H1 (cell line): ENCODE data around the gene ZNF317. TPM values are rescaled to one million over a fixed set of nuclear protein-coding genes. Genes with fewer than 3 reads are reported as not detected.

Source experiments
- CTCF ChIA-PET: fragments of 300-600 bp; sonication (Branson Sonifier 250); formaldehyde crosslinking; loops from one replicate; lab custom pipeline; 2021; ENCODE audit not compliant: partially characterized antibody; lab: Charles Lee
- POLR2A ChIA-PET: fragments of 300-600 bp; sonication (Branson Sonifier 250); formaldehyde crosslinking; loops from one replicate; lab custom pipeline; 2021; ENCODE audit warnings: inconsistent platforms; ENCODE audit not compliant: partially characterized antibody; lab: Charles Lee
- DNase-seq, 2 experiments: peaks; one replicate each; pipeline versions ENCODE4 v3.0.0 to v3.0.0-alpha.2; 2010 to 2022; ENCODE audit warnings: low spot score in 2 of 2, low read depth in 1 of 2, mixed read lengths in 1 of 2
- FAIRE-seq: peaks from 2 replicates; lab custom pipeline; 2011; peaks lifted over from hg19 to GRCh38; lab: Jason Lieb, UNC
- H2AFZ ChIP-seq: 2 replicates; pipeline ENCODE4 v1.8.1; 2012; ENCODE audit warnings: low read length, inconsistent platforms
- H2AK5ac ChIP-seq: 2 replicates; pipeline ENCODE4 v1.6.1; 2013; ENCODE audit warnings: low read depth, low read length
- H2BK120ac ChIP-seq: replicated peaks from 2 replicates; pipeline ENCODE3; 2013; ENCODE audit warnings: low read depth, low read length, inconsistent platforms
- H2BK12ac ChIP-seq: 2 replicates; pipeline ENCODE4 v1.6.1; 2013; ENCODE audit warnings: low read depth, low read length
- H2BK15ac ChIP-seq: 2 replicates; pipeline ENCODE4 v1.6.1; 2013; ENCODE audit warnings: low read length
- H2BK20ac ChIP-seq: 2 replicates; pipeline ENCODE4 v1.6.1; 2013; ENCODE audit warnings: low read length
- H2BK5ac ChIP-seq: 2 replicates; pipeline ENCODE4 v1.6.1; 2013; ENCODE audit warnings: low read depth, low read length
- H3K14ac ChIP-seq: 2 replicates; pipeline ENCODE4 v1.6.1; 2013; ENCODE audit warnings: inconsistent platforms; ENCODE audit not compliant: insufficient read length
- H3K18ac ChIP-seq: 2 replicates; pipeline ENCODE4 v1.6.1; 2013; ENCODE audit warnings: low read length; ENCODE audit errors: extremely low read depth
- H3K23ac ChIP-seq: 2 replicates; pipeline ENCODE4 v1.6.1; 2013; ENCODE audit warnings: inconsistent platforms; ENCODE audit not compliant: insufficient read length
- H3K23me2 ChIP-seq: 2 replicates; pipeline ENCODE4 v1.6.1; 2013; ENCODE audit warnings: low read depth, low read length
- H3K27ac ChIP-seq: 2 replicates; pipeline ENCODE4 v1.6.1; 2011; ENCODE audit warnings: low read depth, low read length, inconsistent platforms
- H3K27me3 ChIP-seq, 4 experiments: replicated peaks in 1 of 4; 1 replicate in 1 of 4; 2 replicates in 3 of 4; pipeline versions ENCODE4 v1.6.1 to v1.8.1; 2011 to 2013; ENCODE audit warnings: low read length in 3 of 4, mild to moderate bottlenecking in 3 of 4, inconsistent platforms in 2 of 4, mixed read lengths in 2 of 4, moderate library complexity in 1 of 4; ENCODE audit not compliant: control insufficient read depth in 3 of 4, insufficient read depth in 3 of 4; ENCODE audit errors: extremely low read depth in 1 of 4
- H3K36me3 ChIP-seq, 4 experiments: 2 replicates each; pipeline versions ENCODE4 v1.6.1 to v1.8.1; 2011 to 2013; ENCODE audit warnings: mild to moderate bottlenecking in 4 of 4, low read length in 3 of 4, moderate library complexity in 2 of 4, control low read depth in 1 of 4, inconsistent platforms in 1 of 4; ENCODE audit not compliant: insufficient read depth in 4 of 4, control insufficient read depth in 2 of 4
- H3K4ac ChIP-seq: replicated peaks from 2 replicates; pipeline ENCODE3; 2013; ENCODE audit warnings: low read length, low read depth, mixed read lengths, inconsistent platforms; ENCODE audit not compliant: insufficient read length
- H3K4me1 ChIP-seq, 4 experiments: replicated peaks in 1 of 4; 1 replicate in 1 of 4; 2 replicates in 3 of 4; pipeline versions ENCODE4 v1.6.1 to v1.8.1; 2011 to 2013; ENCODE audit warnings: low read length in 3 of 4, inconsistent platforms in 2 of 4, mixed read lengths in 1 of 4; ENCODE audit not compliant: insufficient read depth in 4 of 4, control insufficient read depth in 3 of 4
- H3K4me2 ChIP-seq, 2 experiments: 2 replicates each; pipeline versions ENCODE4 v1.6.1 to v1.8.1; 2011 to 2013; ENCODE audit warnings: low read depth in 2 of 2, low read length in 2 of 2, control low read depth in 1 of 2, inconsistent platforms in 1 of 2, mild to moderate bottlenecking in 1 of 2; ENCODE audit not compliant: insufficient read depth in 1 of 2
- H3K4me3 ChIP-seq, 4 experiments: fragments of 200-600, 300-600 bp in 1 of 4; sonication (generic), shearing (Covaris generic), sonication (Bioruptor Twin) in 1 of 4; 2 replicates each; pipeline versions ENCODE4 v1.5.1 to v1.8.1; 2011 to 2016; ENCODE audit warnings: low read length in 4 of 4, low read depth in 3 of 4, control low read depth in 2 of 4, inconsistent platforms in 2 of 4, mild to moderate bottlenecking in 2 of 4, mixed read lengths in 1 of 4, moderate library complexity in 1 of 4; ENCODE audit not compliant: insufficient read depth in 2 of 4; ENCODE audit errors: extremely low read depth in 1 of 4
- H3K56ac ChIP-seq: replicated peaks from 2 replicates; pipeline ENCODE3; 2013; ENCODE audit warnings: low read depth, mild to moderate bottlenecking, mixed read lengths, low read length, inconsistent platforms; ENCODE audit not compliant: insufficient read length
- H3K79me1 ChIP-seq: 2 replicates; pipeline ENCODE4 v1.6.1; 2013; ENCODE audit warnings: low read depth, low read length, control low read depth
- H3K79me2 ChIP-seq, 2 experiments: 2 replicates each; pipeline versions ENCODE4 v1.6.1 to v1.8.1; 2012 to 2013; ENCODE audit warnings: low read length in 2 of 2, mild to moderate bottlenecking in 2 of 2, inconsistent platforms in 1 of 2; ENCODE audit not compliant: insufficient read depth in 2 of 2, control insufficient read depth in 1 of 2
- H3K9ac ChIP-seq, 4 experiments: replicated peaks in 1 of 4; 1 replicate in 1 of 4; 2 replicates in 3 of 4; pipeline versions ENCODE4 v1.6.1 to v1.8.1; 2011 to 2013; ENCODE audit warnings: low read depth in 3 of 4, low read length in 3 of 4, control low read depth in 2 of 4, mild to moderate bottlenecking in 2 of 4, moderate library complexity in 2 of 4, inconsistent platforms in 1 of 4; ENCODE audit errors: extremely low read depth in 1 of 4
- H3K9me3 ChIP-seq, 2 experiments: 2 replicates each; pipeline versions ENCODE4 v1.6.1 to v1.8.1; 2012 to 2013; ENCODE audit warnings: mild to moderate bottlenecking in 2 of 2, moderate library complexity in 2 of 2, control low read depth in 1 of 2, inconsistent platforms in 1 of 2, low read depth in 1 of 2, low read length in 1 of 2, mixed read lengths in 1 of 2; ENCODE audit not compliant: insufficient read depth in 2 of 2
- H4K20me1 ChIP-seq, 2 experiments: replicated peaks in 1 of 2; 2 replicates each; pipeline versions ENCODE3 to v1.8.1; 2011 to 2013; ENCODE audit warnings: inconsistent platforms in 2 of 2, low read length in 2 of 2, mild to moderate bottlenecking in 1 of 2; ENCODE audit not compliant: insufficient read depth in 2 of 2, control insufficient read depth in 1 of 2
- H4K5ac ChIP-seq: 2 replicates; pipeline ENCODE4 v1.6.1; 2013; ENCODE audit warnings: low read length, low read depth, mixed read lengths, inconsistent platforms; ENCODE audit not compliant: insufficient read length
- H4K8ac ChIP-seq: 2 replicates; pipeline ENCODE4 v1.8.0; 2013; ENCODE audit warnings: mild to moderate bottlenecking, moderate library complexity, low read length, inconsistent platforms; ENCODE audit not compliant: insufficient read depth; ENCODE audit errors: extremely low read depth
- H4K91ac ChIP-seq: replicated peaks from 2 replicates; pipeline ENCODE3; 2013; ENCODE audit warnings: low read length, mixed read lengths, inconsistent platforms; ENCODE audit not compliant: insufficient read length
- CEBPB ChIP-seq: IDR thresholded peaks from 2 replicates; pipeline ENCODE4 v1.6.1; 2012; ENCODE audit warnings: low read depth, low read length
- EGR1 ChIP-seq: IDR thresholded peaks from 2 replicates; pipeline ENCODE4 v1.6.1; 2011; ENCODE audit warnings: low read depth, low read length, borderline replicate concordance
- GTF2F1 ChIP-seq: IDR thresholded peaks from 2 replicates; pipeline ENCODE4 v1.6.1; 2012; ENCODE audit warnings: low read depth, low read length, improper control_type of control experiment, borderline replicate concordance
- JUND ChIP-seq: IDR thresholded peaks from 2 replicates; pipeline ENCODE4 v1.6.1; 2011; ENCODE audit warnings: mild to moderate bottlenecking, improper control_type of control experiment, low read length
- SP1 ChIP-seq: IDR thresholded peaks from 2 replicates; pipeline ENCODE4 v1.6.1; 2011; ENCODE audit warnings: low read depth, low read length
- SUZ12 ChIP-seq: fragments of 200-600 bp; sonication (generic); IDR thresholded peaks from 2 replicates; pipeline ENCODE4 v1.6.1; 2012; ENCODE audit warnings: mild to moderate bottlenecking, inconsistent platforms, low read length, moderate library complexity, mixed read lengths
- TBP ChIP-seq: IDR thresholded peaks from 2 replicates; pipeline ENCODE4 v1.6.1; 2011; ENCODE audit warnings: low read depth, low read length, improper control_type of control experiment
- WGBS, 2 experiments: shearing (Covaris generic) in 1 of 2; methylation state at CpG; one replicate each; pipeline versions ENCODE4 v1.1.6 to v1.1.7; 2013 to 2015; ENCODE audit warnings: low lambda C conversion rate in 2 of 2, mixed read lengths in 2 of 2, inconsistent platforms in 1 of 2, low coverage in 1 of 2, missing lambda C conversion rate in 1 of 2; ENCODE audit not compliant: insufficient replicate concordance in 2 of 2, insufficient coverage in 1 of 2, insufficient read length in 1 of 2; ENCODE audit errors: extremely low coverage in 1 of 2, missing lambda C conversion rate in 1 of 2; 5-methylcytosine and 5-hydroxymethylcytosine counted together
- polyA plus RNA-seq, 7 experiments: library from polyadenylated mRNA; depleted of rRNA in 3 of 7; stranded (reverse) in 5 of 7; unstranded in 2 of 7; fragments of >200 nt in 5 of 7; fragments of 200-250 nt in 2 of 7; gene quantifications; 1 replicate in 5 of 7; 2 replicates in 1 of 7; 4 replicates in 1 of 7; pipeline versions ENCODE4 v1.2.1 to v1.2.3, GENCODE V29; 2011 to 2013; ENCODE audit warnings: missing spikeins in 2 of 7, mixed read lengths in 2 of 7
- total RNA-seq: library from RNA; stranded (reverse); fragmentation: NEBNext Ultra II Directional; extraction: Animal tissue kit (Norgen Biotek cat#: 25700); gene quantifications from 2 replicates; pipeline ENCODE4 v1.2.1, GENCODE V29; 2021

The ZNF317 gene
- total and polyA plus RNA-seq, 2 of the 8 experiments (the other 6 are each of a cell fraction or from before 2014, with no cell fraction given), result 22.6 to 41.5 TPM

DNA sequence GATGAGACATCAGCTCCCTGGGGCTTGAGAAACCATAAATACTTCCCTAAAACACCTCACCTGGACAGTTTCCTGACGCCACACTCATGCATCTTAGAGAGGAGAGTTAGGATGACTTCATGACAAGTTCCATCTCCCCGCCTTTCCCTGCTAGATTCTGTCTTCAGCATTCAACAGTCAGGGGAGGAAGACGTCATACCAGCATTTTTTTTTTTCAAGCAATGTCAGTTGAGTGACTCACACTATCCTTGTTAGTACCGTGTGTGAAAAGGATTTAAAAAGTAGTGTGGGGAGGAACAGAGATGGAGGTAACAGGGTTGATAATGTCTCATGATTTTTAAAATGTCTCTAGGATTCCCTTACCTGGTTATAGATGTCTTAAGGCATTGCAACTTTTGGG lies 38.7 kb downstream of the ZNF317 start, which contains the start of gene OR7D2:
Gene OR7D2 (plus strand): TSS at position 79 of the 400 bp plus-strand sequence. CDS start 6,803 bp downstream, outside the sequence.
- H3K27ac ChIP-seq, result no peak within 1 kb of the TSS
- no peak within 1 kb of the TSS for H4K8ac ChIP-seq
- no peak within 1 kb of the TSS for H3K4ac ChIP-seq
- H3K14ac ChIP-seq, result no peak within 1 kb of the TSS
- H2BK5ac ChIP-seq, result no peak within 1 kb of the TSS
- H4K20me1 ChIP-seq, result no peaks in the 10 kb centered on the region
- no peak within 1 kb of the TSS for H3K4me2 ChIP-seq
- no peak within 1 kb of the TSS for H2AFZ ChIP-seq
- H4K5ac ChIP-seq, result no peak within 1 kb of the TSS
- H3K27me3 ChIP-seq, result no peaks in the 10 kb centered on the region
- H3K18ac ChIP-seq, result no peak within 1 kb of the TSS
- no peaks in the 10 kb centered on the region for H3K79me1 ChIP-seq
- no peaks in the 10 kb centered on the region for H3K23me2 ChIP-seq
- DNase-seq (no peak), FAIRE-seq (no peak)
- CTCF ChIA-PET, result no interaction called here
- H3K4me1 ChIP-seq, result no peaks in the 10 kb centered on the region
- H2BK120ac ChIP-seq, result no peak within 1 kb of the TSS
- 77% methylated on average over 4 of the region's 4 CpGs; no CpG with 5 or more reads in 1 of the 2 experiments for WGBS, 2 experiments
- H2BK12ac ChIP-seq, result no peak within 1 kb of the TSS
- no peak within 1 kb of the TSS for H3K56ac ChIP-seq
- H3K36me3 ChIP-seq, result no peaks in the 10 kb centered on the region
- H4K91ac ChIP-seq, result no peak within 1 kb of the TSS
- H3K23ac ChIP-seq, result no peak within 1 kb of the TSS
- no peak within 1 kb of the TSS for H2AK5ac ChIP-seq
- H2BK20ac ChIP-seq, result no peak within 1 kb of the TSS
- POLR2A ChIA-PET, result interaction anchor here (0.6 to 0.7 kb wide), 3 partner anchors 14 to 447 kb away, joined by 3 to 5 read pairs (median 3); partner anchors contain the start of gene ZNF317
- no peak within 1 kb of the TSS for H2BK15ac ChIP-seq
- no peak within 1 kb of the TSS for H3K9ac ChIP-seq
- H3K79me2 ChIP-seq, result no peaks in the 10 kb centered on the region
- no peak within 1 kb of the TSS for H3K4me3 ChIP-seq
- H3K9me3 ChIP-seq, result peaks cover 15 to 36% of the 10 kb centered on the region in 2 experiments
- TF ChIP-seq GTF2F1 (no peak), TBP (no peak), SP1 (no peak), EGR1 (no peak), CEBPB (no peak), SUZ12 (no peak), JUND (no peak)
